Spleen (tissue), 7 donors: ENCODE results near the gene STXBP6.

ENCODE experiments used
- CTCF ChIP-seq, 11 experiments: fragments of 200-600 bp in 7 of 11; fragments of 450-650 bp in 4 of 11; sonication (generic) in 4 of 11; IDR thresholded peaks in 8 of 11; conservative IDR thresholded peaks in 3 of 11; 1 replicate in 7 of 11; 2 replicates in 4 of 11; pipeline versions ENCODE4 v1.4.0 to v1.8.0; 2016 to 2021; ENCODE audit warnings: antibody characterized with exemption in 11 of 11, inconsistent platforms in 4 of 11, mild to moderate bottlenecking in 1 of 11
- POLR2A ChIP-seq, 3 donors: fragments of 450-650 bp; IDR thresholded peaks; one replicate each; pipeline ENCODE4 v1.5.1; 2017; ENCODE audit warnings: antibody characterized with exemption in 3 of 3, mild to moderate bottlenecking in 1 of 3
- POLR2AphosphoS5 ChIP-seq, 3 donors: sonication (generic); formaldehyde crosslinking; IDR thresholded peaks; one replicate each; pipeline ENCODE4 v1.5.1; 2017; ENCODE audit warnings: antibody characterized with exemption in 3 of 3
- donor health status: DM: no; HTN: no; CAD: no; lungs with moderate emphysema.
- donor health status: DM: no; HTN: no; CAD: no.
- donor health status: DM: no; HTN: no; CAD: no.

DNA sequence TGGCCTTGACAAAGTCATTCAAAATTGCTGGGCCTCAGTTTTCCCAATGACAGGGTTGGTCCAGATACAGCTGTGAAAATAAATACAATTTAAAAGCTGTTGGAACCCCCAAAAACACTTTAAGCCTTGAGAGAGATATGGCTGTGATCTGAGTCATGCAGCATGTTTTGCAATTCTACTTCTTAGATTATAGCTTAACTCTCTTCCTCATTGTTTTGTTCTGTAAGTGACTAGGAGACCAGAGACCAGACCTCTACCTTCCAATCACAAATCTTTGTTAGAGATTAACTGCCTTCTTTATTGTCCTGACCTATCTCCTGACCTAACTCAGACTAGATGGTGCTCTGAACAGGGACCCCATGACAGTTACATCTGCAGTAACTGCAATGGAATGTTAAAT lies 198.1 kb downstream of the STXBP6 start:
- TF ChIP-seq POLR2A (IDR thresholded peaks at IDR 0.05), result no peak
- TF ChIP-seq POLR2AphosphoS5 (IDR thresholded peaks at IDR 0.05), result no peak
- TF ChIP-seq CTCF (IDR thresholded peaks at IDR 0.05 in 8 of 11, conservative IDR thresholded peaks at IDR 0.05 in 3 of 11), result no peak
